ENCODE results near the gene PIMREG. TPM values are rescaled to one million over a fixed set of nuclear protein-coding genes. Genes with fewer than 3 reads are reported as not detected.

Gene PIMREG
- total RNA-seq, 1 donor from 2014 or later: 9.0 TPM

DNA sequence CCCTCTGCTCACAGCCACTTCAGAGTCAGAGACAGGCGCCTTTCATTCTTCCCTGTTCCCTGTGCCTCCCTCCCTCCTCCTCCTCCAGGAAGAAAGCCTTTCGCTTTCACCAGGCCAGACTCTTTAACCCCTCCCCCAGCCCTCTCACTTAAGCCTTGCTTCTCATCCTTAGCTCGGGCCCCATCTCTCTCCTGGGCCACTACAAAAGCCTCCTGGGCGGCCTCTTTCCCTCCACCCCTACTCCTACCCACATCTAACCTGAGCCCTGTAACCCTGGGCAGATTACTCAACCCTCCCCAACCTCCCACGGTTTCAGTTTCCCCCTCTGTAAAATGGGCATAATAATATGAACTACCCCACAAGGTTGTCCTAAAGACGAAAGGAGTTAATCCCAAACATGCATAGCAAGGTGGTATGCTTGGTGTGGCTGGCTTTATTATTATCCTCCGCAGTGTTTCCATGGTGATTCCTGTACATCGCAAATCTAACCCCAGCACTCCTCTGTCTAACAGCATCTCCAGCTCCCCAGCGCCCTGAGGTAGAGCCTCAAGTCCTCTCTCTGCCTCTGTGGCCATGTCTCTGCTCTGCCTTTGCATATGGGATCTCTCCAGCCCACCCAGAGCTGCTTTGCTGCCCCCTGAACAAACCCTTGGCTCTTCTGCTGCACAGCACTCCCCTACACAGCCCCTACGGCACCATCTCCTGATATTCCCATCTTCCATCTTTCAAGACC is 17.7 kb downstream of the PIMREG start:
- no peak for DNase-seq

DNA sequence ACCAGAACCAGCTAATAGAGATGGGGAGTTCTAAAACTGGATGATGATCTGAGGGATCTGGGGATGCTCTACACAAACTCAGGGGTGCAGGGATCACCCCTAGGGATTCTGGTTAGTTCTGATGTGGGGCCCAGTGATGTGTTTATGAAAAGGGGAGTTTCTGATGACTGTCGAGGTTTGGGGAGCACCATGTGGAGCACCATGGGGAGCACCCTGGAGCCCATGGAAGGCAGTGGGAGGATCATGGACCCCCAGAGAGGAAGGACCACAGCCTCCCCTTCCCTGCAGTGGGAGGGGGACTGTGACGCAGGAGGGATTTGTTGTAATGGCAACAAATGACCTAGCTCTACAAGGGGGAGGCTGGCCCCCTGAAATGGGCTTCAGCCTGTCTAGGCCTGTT is 18.4 kb downstream of the PIMREG start:
- DNase-seq: no peak

DNA sequence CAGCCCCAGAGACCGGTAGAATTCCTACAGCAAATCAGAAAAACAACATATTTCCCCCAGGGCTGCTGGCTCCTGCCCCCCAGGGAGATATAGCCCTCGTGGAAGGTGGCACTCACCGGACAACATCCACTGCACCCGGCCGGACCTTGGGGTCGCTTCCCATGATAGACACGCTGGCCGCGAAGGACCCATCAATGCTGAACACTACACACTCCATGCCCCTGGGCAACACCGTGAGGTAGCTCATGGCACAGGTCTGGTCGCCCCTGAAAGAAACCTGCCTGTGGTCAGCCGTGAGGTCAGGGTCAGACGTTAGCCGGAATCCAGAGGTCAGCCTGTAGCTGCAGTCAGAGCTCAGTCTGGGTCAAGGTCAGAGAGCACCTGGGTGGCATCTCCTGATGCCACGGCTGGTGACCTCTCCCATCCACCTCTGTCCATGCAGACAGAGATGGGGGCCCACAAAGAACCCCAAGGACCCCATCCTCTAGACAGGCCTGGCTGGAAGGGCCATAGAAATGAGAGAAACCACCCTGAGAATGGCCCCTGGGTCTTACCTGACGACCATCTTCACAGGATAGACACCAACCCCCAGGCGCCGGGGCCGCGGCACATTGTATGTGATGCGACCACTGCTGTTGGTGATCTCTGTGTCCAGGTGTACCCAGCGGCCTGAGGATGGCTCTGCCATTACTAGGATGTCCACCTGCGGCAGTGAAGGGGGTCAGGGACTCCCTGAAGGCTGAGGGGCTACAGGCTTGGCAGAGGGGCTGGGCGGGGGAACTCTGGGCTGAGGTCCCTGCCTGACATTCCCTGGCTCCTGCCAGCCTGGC is 19.6 kb downstream of the PIMREG start:
- no peak for DNase-seq

DNA sequence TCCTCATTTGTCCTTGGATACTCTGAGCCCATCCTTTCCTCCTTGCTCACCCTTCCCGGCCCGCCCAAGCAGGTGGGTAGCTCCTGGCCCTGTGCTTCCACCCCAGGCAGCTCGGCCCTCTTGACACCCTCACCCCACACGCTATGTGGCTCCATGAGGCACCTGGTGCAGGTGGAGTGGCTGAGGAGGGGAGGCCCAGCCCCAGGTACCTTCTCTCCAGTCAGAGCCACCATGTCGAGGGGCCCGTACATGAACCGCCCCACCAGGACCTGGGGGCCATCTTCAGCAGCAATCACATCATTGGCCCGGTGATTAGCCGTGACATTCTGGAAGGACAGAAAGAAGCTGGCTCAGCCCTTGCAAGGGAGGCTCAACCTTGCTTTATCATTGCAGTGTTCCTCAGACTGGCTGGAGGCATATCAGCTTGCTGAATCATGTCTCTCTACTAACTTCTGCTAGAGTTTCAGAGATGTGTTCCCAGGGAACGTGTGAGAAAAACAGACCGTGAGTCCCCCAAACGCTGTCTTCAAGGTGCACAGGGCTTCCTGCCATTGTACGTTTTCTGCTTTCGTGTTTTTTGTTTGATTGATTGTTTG is 20.3 kb downstream of the PIMREG start:
- DNase-seq: no peak

DNA sequence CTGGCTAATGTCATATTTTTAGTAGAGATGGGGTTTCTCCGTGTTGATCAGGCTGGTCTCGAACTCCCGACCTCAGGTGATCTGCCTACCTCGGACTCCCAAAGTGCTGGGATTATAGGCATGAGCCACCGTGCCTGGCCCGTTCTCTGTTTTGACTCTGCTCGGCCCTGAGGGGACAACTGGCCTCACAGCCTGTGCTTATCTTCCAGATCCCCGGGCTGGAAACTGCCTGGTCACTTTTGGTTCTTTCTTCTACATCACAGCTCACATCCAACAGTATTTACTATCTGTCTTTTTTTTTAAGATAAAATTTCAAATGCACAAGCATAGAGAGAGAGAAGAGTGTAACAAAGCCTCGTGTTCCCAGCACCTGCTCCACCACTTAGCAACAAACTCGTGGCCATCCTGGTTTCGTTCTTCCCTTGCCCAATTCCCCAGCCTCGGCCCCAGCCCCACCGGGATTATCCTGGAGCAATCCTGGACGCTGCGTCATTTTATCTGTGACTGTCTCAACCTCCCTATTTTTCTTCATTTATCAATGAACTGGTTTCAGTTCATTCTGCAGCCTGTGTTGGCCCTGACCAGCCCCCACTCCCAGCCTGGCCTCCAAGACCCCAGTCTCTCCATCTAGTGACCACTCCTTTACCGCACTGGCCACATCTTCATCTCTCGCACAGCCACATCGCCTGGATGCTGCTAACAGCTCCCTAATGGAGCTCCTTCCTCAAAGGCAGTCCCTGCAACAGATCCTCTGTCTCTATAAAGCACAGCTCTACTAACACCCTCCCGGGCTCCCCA is 21.1 kb downstream of the PIMREG start:
- no peak for DNase-seq

DNA sequence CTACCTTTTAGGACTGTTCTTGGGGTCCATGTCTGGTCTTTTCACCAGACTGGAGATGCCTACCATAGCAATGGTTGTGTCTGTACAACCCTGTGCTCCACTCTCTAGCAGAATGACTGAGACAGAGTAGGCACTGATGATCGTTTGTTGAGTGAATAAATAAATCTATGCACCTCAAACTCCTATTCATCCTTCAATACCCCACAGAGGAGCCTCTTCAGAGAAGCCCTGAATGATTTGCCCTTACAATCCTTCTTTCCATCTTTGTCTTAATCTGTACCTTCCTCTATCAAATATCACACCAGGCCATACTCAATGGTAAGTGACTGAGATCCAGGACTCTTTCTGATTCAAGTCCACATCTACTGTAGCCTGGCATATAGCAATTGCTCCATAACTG is 23.3 kb downstream of the PIMREG start:
- no peak for DNase-seq

DNA sequence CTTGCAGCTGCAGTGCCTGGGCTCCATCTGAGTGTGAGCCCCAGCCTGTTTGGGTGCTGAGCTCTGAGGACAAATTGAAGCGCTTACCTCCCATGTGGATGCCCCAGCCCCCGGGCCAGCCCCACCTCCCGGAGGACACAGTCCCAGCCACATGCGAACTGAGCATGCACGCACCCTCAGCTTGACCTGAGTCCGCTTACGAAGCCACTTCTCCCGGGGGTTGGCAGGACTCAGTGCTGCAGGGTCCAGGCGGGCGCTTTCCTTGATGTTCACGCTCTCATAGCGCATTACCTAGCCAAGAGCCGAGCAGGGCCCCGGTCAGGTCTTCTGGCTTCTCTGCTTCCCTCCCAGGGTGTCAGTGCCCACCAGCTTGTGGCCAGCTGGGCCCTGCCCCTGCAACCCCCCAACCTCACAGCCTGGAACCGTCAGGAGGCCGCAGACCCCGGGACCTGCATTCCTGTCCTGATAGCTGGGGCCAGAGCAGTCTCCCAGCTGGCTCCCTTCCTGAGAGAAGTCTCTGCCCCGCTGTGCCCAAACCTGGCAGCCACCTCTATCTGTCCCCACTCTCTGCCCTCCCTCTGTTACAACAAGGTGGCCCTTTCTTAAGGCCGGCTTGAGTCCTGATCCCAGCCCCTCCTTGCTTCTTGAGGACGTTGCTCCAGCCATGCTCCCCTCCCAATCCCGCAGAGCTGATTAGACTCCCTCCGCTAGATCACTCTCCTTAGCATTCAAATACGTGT is 24.0 kb downstream of the PIMREG start:
- no peak for DNase-seq

DNA sequence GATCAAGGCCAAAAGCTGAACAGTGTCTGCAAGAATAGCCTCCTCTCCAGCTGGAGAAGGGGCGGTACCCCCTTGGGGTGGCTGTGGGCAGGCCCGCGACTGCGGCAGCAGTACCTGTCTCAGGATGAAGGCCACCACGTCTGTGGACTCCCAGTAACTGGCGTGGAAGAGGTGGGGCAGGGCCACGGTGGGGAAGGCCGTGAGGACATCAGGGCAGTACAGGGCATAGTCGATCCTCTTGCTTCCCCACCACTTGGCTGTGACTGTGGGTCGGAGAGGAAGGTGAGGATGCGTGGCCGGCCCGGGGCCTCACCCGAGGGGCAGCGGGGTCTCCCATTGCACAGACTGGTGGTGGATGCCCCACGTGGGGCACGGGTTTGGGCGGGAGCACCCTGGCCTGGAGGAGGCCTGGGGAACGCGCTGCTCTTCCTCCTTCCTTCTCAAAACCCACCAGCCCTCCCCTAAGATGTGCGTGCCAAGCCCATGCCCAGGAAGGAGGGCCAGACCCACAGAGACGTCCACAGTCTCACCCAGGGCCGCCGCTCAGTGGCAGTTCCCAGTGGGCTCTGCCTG is 26.0 kb downstream of the PIMREG start:
- DNase-seq: no peak

DNA sequence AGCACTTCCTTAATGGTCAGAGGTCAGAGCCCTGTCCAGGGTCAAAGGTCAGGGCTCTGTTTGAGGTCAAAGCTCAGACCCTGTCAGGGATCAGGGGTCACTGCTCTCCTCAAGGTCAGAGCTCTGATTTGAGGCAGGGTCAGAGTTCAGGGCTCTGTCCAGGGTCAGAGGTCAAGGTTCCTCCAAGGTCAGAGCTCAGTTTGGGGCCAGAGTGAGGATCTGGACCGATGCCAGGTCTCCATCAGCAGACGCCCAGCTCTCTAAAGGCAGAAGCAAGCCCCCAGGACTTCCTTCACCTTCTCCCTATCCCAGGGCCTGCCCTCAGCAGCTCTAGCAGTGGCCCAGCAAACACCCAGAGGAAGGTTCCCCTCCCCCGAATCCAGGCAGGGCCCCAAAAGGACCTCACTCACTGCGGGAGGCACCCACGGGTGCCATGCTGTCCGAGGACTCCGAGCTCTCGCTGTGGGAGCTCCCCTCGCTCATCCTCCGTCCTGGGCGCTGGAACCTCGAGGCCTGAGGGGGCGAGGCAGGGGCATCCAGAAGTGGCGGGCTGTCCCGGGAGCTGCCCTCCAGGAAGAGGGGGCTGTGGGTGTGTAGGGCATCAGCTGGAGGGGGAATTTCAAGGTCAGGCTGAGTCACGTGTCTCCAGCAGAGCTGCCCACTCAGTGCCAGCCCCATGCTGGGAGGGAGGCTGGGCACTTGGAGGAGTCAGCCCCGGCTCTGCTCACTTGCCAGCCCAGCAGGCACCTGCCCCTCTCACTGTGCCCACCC is 26.7 kb downstream of the PIMREG start:
- DNase-seq: no peak

DNA sequence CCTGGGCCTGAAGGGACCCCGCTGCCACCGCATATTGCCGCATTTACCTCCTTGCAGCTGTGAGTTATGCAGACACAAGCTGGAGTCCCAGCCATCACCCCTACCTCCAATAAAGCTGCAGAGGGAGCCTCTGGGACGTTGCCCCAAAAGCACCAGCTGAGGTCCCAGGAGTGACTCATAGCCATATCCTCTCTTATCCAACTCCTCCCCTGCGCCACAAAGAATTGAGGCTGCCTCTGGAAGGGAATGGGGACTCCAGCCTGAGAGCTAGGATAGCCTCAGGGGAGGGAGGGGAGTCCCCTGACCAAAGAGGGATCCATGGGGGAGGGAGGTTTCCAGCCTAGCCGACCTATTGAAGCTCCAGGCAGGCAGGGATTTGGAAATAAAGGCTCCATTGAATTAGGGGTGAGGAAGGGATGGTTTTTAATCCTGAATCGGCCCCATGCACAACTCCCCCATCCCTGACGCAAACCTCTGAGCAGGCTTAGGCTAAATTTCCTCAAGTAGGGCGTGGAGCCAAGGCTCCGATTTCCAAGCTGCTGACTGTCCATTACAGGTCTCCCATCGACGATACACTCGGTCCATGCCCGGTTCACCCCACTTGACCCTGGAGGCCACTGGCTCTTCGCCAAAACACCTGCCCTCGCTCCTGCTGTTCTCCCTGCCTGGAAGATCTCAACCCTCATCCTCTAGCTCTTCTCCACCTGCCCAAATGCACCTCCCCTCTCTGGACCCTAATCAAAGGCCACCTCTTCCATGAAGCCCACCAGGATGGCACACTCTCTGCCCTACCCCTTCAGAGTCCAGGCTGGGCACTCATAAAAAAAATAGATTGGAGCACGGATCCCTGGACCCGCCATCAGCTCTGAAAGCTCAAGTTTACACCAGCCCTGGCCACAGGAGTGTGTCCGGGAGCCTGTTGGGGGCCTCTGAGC is 27.5 kb downstream of the PIMREG start:
- DNase-seq: no peak

DNA sequence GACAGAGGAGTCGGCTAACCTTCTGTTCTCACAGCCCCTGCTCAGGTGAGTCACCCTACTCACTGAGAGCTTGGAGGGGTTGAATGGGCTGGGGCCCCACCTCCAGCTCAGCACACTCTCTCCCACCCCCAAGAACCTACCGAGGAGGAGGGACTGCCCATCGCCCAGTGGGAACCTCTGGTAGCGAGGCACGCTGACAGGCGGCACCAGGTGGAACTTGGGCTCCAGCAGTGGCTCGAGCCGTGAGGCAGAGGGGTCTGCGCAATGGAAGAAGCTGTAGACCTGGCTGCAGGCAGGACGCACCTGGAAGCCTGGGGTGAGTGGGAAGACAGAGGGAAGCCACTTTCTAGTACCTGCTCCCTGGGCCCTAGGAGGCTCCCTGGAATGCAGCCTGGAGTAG is 28.3 kb downstream of the PIMREG start:
- no peak for DNase-seq

DNA sequence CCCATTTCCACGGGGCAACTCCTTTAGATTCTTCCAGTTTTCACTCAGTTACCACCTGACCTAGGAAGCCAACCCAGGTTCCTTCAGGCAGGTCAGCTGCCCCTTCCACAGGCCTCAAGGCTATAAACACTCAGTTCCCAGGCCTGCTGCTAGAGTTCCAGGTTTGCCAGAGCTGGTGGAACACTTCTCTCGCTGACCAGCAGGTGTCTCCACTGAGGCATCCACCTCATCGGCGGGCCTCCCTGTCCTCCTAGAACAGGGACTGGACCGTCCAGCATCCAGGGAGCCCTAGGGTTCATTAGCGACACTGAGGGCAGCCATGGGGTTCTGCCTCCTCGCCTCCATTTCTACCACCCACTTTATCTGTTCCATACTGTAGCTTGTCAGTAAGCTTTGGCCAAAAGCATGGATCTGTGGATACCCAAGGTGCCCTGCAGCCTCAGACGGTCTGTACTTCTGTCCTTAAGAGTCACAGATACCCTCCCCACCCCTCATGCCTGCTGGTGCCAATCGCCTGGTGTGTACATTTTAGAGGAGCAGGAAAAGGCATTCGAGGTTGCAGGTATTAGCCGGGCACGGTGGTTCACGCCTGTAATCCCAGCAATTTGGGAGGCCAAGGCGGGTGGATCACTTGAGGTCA is 29.0 kb downstream of the PIMREG start:
- peak; percentile 19 for DNase-seq

DNA sequence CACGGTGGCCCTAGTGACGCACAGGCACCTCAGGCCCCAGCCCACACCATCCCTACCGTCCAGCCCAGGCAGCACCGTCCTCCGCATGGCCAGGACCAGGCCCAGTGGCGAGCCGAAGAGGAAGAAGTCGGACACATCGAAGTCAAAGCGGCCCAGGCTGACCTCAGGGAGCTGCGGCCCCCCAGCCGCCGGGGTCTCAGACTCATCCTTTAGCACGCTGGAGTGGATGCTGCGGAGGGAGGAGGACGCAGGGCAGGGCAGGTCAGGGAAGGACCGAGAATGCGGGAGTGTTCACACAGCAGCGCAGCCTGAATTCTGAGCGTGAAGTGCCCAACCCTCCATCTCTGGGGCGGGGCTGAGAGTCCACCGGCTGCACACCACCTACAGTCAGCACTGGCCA is 30.1 kb downstream of the PIMREG start:
- no peak for DNase-seq

DNA sequence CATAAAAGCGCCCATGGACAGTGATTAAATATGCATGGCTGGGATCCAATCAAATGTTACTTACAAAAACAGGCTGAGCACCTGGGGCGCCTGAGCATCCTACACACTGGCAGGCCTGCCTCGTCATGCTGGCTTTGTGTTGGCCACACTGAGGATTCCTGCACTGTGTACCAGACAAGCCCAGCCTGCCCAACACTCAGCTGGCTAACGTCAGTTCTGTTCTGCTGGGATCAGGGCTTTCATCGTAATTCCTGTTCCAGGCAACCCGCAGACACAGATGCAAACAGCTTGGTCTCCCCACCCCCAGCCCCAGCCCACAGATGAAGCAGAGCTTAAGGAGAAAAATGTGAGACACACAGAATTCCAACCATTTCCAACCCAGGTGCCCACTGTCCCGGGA is 30.7 kb downstream of the PIMREG start:
- no peak for DNase-seq

DNA sequence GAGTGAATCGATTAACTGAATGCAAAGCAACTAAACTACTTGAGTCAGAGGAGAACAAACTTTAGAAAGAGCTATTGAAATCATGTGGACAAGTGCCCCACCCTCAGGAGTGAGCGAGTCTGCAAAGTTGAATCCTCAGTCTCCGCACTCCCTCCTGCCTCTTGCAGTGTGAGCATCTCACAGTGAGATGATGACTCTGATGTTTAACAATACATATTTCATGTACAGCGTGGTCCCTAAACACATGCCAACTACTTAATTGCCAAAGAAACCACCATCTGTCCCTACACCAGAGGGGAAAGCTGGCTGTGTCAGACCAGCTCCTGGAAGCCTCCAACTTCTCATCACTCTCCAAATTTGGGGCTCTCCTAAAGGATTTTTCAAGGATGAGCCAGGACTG is 31.2 kb downstream of the PIMREG start:
- no peak for DNase-seq

DNA sequence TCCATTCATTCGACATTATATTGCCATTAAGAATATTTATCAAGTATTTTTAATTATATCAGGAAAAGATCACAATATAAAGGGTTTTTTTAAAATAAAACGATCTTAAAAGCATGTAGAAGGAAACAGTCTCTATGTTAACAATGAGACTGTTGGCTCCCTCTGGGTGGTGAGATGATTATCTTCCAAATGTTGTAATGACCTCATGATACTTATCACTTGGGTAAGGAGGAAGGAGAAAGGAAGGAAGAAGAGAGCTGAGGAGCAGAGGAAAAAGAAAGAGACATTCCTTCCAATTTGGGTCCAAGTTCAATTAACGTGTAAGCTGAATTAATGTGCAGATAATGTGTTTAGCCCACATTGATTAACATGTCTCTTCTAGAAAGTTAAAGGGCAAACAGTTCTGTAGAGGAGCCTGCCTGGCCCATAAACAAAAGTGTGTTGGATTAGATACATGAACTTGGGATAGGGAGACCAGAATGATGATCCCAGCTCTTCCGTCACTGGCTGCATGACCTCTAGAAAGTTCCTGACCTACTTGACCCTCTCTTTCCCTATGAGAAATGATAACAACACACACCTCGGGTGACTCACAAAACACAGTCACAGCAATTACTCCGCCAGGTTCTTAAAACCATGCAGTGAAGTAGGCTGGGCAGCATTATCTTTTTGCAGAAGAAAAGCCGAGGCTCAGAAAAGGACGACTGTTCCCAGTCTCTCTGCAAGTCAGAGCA is 32.0 kb downstream of the PIMREG start:
- DNase-seq: no peak

DNA sequence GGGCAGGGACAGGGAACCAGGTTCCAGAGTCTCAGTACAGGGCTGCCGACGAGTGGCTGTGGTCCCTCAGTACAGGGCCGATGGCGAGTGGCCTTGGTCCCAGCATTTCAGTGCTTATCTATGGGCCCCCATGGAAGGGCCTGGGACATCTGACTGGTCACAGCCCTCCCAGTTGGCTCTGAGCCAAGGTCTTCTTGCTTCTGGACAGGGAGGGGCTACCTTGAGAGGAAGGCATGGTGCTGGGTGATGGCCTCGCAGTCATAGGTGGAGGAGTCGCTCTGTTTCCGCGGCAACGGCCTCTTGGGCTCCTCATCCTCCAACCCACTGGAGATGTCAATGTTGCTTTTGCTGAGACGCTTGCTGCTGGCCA is 32.5 kb downstream of the PIMREG start:
- DNase-seq: no peak

DNA sequence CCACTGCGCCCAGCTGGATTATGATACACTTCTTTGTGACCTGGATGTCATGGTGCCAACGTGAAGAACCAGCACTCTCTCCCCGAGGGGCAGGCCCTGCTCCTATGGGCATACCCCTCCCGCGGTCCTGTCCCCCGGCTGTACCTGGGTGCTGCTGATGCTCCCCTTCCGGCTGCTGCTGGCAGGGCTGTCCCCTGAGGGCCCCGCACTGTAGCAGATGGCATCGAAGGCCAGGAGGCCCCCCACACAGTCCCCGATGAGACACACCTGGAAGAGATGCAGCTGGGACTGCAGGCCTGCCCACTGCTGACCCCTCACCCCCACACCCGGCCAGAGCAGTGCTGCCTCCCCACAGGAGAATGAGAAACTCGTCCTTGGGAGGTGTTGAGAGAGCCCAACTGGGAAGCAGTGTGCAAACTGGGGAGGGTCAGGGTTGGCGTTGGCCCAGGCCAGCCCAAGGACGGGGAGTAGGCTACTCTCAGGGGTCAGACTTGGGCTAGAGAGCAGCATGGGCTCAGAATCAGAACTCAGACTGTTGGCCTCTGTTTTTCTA is 33.7 kb downstream of the PIMREG start:
- DNase-seq: no peak
